Measurements from ENCODE around the gene GCN1. TPM values are rescaled to one million over a fixed set of nuclear protein-coding genes. Genes with fewer than 3 reads are reported as not detected.

The GCN1 gene
- total RNA-seq, 2 experiments from 2014 or later = 217 to 343 TPM

- intact Hi-C loops (cut with micrococcal nuclease; ENCODE audit: unreplicated experiment) = no loop called here
- Histone ChIP-seq H3K9me3 (ENCODE audit: low read length) (no peaks in the 10 kb centered on the region), H3K4me2 (ENCODE audit: low read length) (0 out of 2 replicates have a peak overlapping the region, but pooled peaks have one; percentile 3), H3K79me2 (ENCODE audit: insufficient read depth, low read depth, low read length) (no peaks in the 10 kb centered on the region), H4K20me1 (ENCODE audit: insufficient read depth, low read length) (no peaks in the 10 kb centered on the region), H3K4me3 (ENCODE audit: low read depth, low read length, poor library complexity, severe bottlenecking) (no peak overlapping the region), H3K4me1 (ENCODE audit: insufficient read depth, low read length, poor library complexity, severe bottlenecking) (no peaks in the 10 kb centered on the region), H3K36me3 (ENCODE audit: insufficient read depth, low read length) (peaks cover 98% of the 10 kb centered on the region), H3K27ac (ENCODE audit: low read depth, low read length, poor library complexity, severe bottlenecking) (peak overlapping the region; percentile 38), H3K9me2 (ENCODE audit: insufficient read depth, low read length) (no peaks in the 10 kb centered on the region), H2AFZ (ENCODE audit: low read length) (no peak overlapping the region)
- no peak for TF ChIP-seq EZH2phosphoT487 (IDR thresholded peaks at IDR 0.05; ENCODE audit: borderline replicate concordance, low read depth, low read length)
- no peak for TF ChIP-seq CTCF (conservative IDR thresholded peaks at IDR 0.05; ENCODE audit: low read length)
- ChIA-PET CTCF (ENCODE audit: unreplicated experiment) (no interaction called here), POLR2A (interaction anchor here (1.1 kb wide), 1 partner anchor 8 kb away, joined by 5 read pairs; no protein-coding TSS in a partner anchor)
- no TSS peak for BruUV-seq (replicated peaks)
- DNase-seq (ENCODE audit: low spot score) = no peak
Observed at GRCh38 chr12:120175537-120175936, 19.0 kb downstream of the GCN1 start.

GRCh38 chr12:120175062-120175461 is 19.5 kb downstream of the GCN1 start:
- BruUV-seq (replicated peaks) = no TSS peak
- POLR2A ChIA-PET = interaction anchor here (1.1 kb wide), 1 partner anchor 13 kb away, joined by 3 read pairs; no protein-coding TSS in a partner anchor
- Histone ChIP-seq H3K9me2 (ENCODE audit: insufficient read depth, low read length) (no peaks in the 10 kb centered on the region), H3K79me2 (ENCODE audit: insufficient read depth, low read depth, low read length) (no peaks in the 10 kb centered on the region), H3K4me1 (ENCODE audit: insufficient read depth, low read length, poor library complexity, severe bottlenecking) (no peaks in the 10 kb centered on the region), H2AFZ (ENCODE audit: low read length) (no peak overlapping the region), H3K36me3 (ENCODE audit: insufficient read depth, low read length) (peaks cover 98% of the 10 kb centered on the region), H3K4me2 (ENCODE audit: low read length) (0 out of 2 replicates have a peak overlapping the region, but pooled peaks have one; percentile 3), H3K4me3 (ENCODE audit: low read depth, low read length, poor library complexity, severe bottlenecking) (no peak overlapping the region), H3K9me3 (ENCODE audit: low read length) (no peaks in the 10 kb centered on the region), H4K20me1 (ENCODE audit: insufficient read depth, low read length) (no peaks in the 10 kb centered on the region), H3K27ac (ENCODE audit: low read depth, low read length, poor library complexity, severe bottlenecking) (peak overlapping the region; percentile 38)
- intact Hi-C loops (cut with micrococcal nuclease; ENCODE audit: unreplicated experiment) = no loop called here
- TF ChIP-seq EZH2phosphoT487 (IDR thresholded peaks at IDR 0.05; ENCODE audit: borderline replicate concordance, low read depth, low read length) = no peak
- TF ChIP-seq CTCF (conservative IDR thresholded peaks at IDR 0.05; ENCODE audit: low read length) = no peak
- CTCF ChIA-PET (ENCODE audit: unreplicated experiment) = no interaction called here
- DNase-seq (ENCODE audit: low spot score) = peak; percentile 32

GRCh38 chr12:120172053-120172452 is 22.5 kb downstream of the GCN1 start:
- Histone ChIP-seq H2AFZ (ENCODE audit: low read length) (no peak overlapping the region), H3K27ac (ENCODE audit: low read depth, low read length, poor library complexity, severe bottlenecking) (no peak overlapping the region), H3K4me2 (ENCODE audit: low read length) (no peak overlapping the region), H3K79me2 (ENCODE audit: insufficient read depth, low read depth, low read length) (no peaks in the 10 kb centered on the region), H4K20me1 (ENCODE audit: insufficient read depth, low read length) (no peaks in the 10 kb centered on the region), H3K9me3 (ENCODE audit: low read length) (0 out of 2 replicates have a peak, but pooled peaks cover 3% of the 10 kb centered on the region), H3K36me3 (ENCODE audit: insufficient read depth, low read length) (peaks cover 99% of the 10 kb centered on the region), H3K4me3 (ENCODE audit: low read depth, low read length, poor library complexity, severe bottlenecking) (no peak overlapping the region), H3K4me1 (ENCODE audit: insufficient read depth, low read length, poor library complexity, severe bottlenecking) (peaks cover 17% of the 10 kb centered on the region), H3K9me2 (ENCODE audit: insufficient read depth, low read length) (no peaks in the 10 kb centered on the region)
- ChIA-PET POLR2A (interaction anchor here (1.0 to 1.8 kb wide), 2 partner anchors 19 to 29 kb away, joined by 6 to 7 read pairs; partner anchors contain the start of gene RPLP0), CTCF (ENCODE audit: unreplicated experiment) (no interaction called here)
- BruUV-seq (replicated peaks) = no TSS peak
- no peak for TF ChIP-seq CTCF (conservative IDR thresholded peaks at IDR 0.05; ENCODE audit: low read length)
- intact Hi-C loops (cut with micrococcal nuclease; ENCODE audit: unreplicated experiment) = no loop called here
- no peak for DNase-seq (ENCODE audit: low spot score)

All from OCI-LY7 (cell line).